Activated CD8-positive, alpha-beta memory T cell treated with anti-CD3 and anti-CD28 coated beads for 1 hour (primary cell): Measurements from ENCODE around the gene PLBD2.

Experiments
- DNase-seq, 2 donors: peaks; one replicate each; pipeline ENCODE4 v3.0.0-alpha.2; 2020; ENCODE audit warnings: low read depth in 1 of 2; ENCODE audit errors: extremely low read depth in 1 of 2

Gene PLBD2, protein sequence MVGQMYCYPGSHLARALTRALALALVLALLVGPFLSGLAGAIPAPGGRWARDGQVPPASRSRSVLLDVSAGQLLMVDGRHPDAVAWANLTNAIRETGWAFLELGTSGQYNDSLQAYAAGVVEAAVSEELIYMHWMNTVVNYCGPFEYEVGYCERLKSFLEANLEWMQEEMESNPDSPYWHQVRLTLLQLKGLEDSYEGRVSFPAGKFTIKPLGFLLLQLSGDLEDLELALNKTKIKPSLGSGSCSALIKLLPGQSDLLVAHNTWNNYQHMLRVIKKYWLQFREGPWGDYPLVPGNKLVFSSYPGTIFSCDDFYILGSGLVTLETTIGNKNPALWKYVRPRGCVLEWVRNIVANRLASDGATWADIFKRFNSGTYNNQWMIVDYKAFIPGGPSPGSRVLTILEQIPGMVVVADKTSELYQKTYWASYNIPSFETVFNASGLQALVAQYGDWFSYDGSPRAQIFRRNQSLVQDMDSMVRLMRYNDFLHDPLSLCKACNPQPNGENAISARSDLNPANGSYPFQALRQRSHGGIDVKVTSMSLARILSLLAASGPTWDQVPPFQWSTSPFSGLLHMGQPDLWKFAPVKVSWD

DNA sequence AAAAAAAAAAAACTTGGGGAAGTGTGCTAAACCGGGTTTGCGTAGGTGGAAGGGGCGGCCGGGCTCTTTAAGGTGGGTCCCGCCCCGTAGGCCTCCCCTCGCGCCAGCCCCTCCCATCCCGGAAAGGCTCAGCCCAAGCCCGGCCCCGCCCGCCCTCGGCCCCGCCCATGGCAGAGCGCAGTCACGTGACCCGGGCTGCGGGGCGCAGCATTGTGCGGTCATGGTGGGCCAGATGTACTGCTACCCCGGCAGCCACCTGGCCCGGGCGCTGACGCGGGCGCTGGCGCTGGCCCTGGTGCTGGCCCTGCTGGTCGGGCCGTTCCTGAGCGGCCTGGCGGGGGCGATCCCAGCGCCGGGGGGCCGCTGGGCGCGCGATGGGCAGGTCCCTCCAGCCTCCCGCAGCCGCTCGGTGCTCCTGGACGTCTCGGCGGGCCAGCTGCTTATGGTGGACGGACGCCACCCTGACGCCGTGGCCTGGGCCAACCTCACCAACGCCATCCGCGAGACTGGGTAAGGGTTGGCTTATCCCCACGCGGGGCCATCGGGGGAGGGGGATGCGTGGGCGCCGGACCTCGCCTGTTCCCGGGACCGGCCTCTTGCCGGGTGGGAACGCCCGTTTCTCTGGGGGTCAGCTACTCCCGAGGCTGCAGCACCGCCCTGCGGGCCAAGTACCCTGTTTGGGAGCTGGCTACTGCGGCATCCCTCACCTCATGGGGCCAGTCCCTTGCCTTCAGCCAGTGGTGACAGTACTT, at the start of gene PLBD2:
Gene PLBD2, plus strand, starts transcription at position 207 of the 752 bp plus-strand sequence. Its CDS starts 14 bp downstream, at position 221.
- peak; percentile 82 to 92 for DNase-seq

DNA sequence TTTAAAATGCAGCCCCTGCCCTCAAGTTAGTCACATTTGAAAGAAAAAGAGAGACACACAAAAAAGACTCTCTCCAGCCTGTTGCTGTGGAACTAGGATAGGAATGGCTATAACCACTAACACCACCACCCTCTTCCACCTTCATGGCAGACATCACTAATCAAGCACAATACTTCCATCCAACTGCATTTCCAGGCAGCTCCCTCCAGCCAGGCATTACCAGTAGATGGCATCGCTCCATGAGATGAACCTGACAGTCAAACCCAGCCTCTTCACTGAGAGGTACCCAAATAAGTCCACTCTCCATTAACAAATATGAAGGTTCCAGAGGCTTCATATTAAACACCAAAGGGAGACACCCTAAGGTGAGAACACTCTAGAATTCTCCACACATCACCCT, 47.9 kb upstream of the PLBD2 start:
- DNase-seq, result no peak

DNA sequence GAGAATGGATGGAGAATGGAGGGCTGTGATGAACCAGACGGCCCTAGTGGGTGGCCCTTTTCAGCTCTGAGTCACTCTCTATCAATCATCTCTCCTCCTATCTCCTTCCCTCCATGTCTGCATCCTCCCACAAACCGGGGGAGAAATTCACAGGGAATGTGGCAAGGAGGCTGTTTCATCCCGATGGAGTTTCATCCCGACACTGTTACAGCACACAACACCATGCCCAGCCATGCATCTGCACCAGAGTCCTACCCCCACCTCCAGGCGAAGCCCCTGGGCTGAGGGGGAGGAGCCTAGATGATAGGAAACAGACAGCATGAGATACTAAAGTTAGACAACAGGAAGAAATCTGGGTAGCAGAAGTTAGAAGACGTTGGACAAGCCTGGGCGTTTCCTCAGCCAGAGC, 44.3 kb upstream of the PLBD2 start:
- no peak for DNase-seq

DNA sequence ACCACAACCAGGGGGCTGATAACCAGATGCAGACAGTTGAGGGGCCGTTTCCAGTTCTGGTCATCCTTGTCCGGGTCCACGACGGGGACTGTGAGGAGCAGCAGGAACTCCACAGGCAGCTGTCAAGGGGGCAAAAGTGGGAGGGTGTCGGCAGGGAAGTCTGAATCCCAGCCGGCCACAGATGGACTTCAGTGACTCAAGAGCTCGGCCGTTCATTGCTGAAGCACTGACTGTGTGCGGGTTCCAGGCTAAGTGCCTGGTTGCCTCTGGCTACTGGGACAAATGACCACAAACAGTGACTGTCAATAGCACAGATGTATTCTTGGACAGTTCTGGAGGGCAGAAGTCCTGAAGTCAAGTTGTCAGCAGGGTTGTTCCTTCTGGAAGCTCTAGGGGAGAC, 43.0 kb upstream of the PLBD2 start:
- DNase-seq, result no peak

DNA sequence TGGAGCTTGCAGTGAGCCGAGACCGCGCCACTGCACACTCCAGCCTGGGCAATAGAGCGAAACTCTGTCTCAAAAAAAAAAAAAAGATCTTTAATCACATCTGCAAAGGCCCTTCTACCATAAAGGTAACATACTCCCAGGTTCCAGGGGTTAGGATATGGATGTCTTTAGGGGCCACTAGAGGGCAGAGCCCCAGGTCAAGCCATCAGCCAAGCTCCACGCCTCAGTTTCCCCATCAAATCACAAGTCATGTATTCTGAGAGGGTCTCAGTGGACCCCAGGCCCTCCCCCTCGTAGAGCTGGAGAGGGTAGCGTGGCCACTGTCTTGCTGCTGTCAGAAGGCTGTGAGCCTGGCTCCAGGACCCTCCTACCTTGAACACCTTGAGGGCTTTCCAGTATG, 42.2 kb upstream of the PLBD2 start:
- no peak for DNase-seq

DNA sequence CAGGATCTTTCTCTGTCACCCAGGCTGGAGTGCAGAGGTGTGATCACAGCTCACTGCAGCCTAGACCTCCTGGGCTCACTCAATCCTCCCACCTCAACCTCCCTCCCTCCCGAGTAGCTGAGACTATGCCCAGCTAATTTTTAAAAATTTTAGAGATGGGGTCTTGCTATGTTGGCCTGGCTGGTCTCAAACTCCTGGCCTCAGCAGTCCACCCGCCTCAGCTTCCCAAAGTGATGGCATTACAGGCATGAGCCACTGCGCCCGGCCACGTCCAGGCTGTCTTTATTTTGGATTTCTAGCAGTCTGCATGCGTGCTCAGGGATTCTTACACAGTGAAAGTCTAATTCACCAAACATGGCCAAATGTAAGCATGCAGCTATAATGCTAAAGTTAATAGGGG, 41.3 kb upstream of the PLBD2 start:
- no peak for DNase-seq

DNA sequence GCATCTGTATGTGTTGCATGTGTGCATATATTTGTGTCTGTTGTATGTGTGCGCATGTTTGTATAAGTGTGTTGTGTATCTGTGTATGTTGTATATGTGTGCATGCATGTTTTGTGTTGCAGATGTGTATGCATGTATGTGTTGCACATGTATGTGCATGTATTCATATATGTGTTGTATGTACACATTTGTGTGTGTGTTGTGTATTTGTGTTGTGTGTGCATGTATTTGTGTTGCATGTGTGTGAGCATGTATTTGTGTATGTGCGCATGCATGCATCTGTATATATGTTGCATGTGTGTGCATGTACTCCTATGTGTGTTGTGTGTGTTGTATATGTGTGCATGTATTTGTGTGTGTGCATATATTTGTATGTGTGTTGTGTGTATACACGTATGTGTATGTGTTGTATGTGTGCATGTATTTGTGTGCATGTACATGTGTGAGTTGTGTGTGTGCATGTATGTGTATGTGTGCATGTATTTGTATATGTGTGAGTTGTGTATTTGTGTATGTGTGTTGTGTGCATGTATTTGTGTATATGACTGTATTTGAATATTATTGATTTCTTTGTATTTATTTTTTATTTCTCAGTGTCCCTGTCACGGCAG, 40.2 kb upstream of the PLBD2 start:
- DNase-seq, result no peak

DNA sequence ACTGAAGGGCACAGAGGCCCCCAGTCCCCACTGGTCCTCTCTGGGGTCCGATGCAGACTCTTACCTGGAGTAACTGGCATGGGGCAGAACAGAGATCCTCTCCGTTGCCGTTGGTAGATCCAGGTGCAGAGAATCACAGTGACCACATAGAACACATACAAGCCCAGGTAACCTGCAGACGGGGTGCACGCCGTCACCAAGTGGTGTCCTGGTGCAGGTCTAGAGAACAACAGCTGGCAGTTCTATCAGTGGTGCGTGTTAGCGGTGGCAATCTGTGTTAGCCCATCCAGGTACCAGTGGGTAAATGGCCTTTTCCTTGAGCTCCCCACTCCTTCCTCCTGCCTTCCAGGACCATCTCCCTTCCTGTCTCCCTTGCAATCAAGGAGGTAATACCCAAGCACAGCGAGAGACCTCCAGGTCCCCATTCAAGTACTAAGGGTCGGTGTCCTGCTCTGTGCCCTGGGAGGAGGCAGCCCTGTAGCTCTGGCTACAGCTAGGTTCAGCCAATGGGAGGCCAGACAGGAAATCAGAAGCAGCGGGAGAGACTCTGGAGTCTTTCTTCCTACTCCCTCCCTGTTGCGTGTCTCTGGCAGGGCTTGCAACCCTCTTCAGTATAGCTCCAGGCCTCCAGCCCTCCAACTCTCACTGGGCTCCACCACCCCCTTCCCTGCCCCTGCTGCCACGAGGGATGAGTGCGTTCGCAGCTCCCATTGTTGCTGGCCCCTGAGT, 39.3 kb upstream of the PLBD2 start:
- no peak for DNase-seq

DNA sequence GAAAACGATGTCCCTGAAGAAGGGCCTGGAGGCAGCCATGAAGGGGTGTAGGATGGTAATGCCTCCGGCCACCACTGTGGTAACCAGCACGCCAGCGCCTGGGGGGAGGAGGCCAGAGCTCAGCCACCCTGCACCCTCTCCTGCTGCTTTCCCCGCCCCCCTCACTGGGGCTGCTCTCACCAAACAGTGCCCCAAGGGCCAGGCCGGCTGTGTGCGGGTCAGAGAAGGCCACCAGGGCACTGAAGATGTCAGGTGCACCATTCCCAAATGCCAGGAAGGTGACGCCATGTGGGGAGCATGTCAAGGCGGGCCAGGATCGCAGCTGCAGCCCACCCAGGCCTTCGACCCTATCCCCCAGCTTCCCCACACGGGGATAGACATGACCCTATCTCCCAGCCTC, 38.0 kb upstream of the PLBD2 start:
- no peak for DNase-seq

DNA sequence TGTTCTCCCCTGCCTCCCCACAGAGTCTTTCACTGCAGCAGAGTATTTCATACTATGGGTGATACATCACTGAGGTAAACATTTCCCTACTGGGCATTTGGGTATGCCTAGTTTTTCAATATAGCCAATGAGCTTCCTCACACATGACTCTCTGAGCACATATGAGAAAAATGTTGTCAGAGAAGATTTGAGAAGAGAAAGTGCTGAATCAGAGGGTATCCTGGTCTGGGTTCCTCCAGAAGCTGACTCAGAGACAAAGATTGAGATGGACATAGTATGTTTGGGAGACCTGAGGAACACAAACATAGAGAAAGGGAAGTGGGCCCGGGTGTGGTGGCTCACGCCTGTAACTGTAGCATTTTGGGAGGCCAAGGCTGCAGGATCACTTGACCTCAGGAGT, 36.0 kb upstream of the PLBD2 start:
- DNase-seq, result no peak

DNA sequence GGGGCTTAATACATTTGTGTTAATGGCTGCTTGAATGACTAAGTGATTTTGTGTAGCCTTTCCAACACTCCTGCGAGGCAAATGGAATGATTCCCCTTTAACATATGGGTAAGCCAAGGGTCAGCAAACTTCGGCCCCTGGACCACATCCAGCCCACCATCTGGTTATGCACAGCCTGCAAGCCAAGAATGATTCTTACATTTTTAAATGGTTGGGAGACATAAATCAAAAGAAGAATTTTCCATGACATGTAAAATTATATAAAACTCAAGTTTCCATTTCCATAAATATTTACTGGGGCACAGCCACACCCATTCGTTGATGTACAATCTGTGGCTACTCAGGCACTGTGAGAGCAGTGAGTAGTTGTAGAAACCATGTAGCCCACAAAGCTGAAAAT, 32.5 kb upstream of the PLBD2 start:
- DNase-seq, result no peak

DNA sequence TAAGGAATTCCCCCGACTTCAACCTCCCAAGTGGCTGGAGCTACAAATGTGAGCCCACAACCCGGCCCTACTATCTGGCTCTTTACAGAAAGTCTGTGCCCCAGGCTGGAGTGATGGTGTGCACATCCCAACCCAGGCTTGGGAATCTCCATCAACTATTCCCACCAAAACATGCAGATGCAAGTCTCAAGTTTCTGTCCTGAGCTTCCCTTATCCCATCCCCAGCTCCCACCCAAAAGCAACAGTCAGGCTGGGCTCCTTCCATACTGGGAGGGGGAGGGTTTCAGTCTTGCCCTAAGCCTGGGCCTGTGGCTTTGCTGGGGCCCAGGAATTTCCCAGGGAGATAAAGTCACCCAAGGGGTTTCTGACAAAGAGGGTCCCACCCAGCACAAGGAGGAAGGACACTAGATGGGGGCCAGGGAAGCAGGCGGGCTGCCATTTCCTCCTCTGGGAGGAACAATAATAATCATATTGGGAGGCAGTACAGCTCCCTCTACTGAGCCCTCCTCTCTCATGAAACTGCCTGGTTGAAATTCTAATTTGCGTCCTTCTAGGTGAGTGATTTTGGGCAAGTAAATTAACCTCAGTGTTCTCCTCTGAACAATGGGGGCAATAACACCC, 31.5 kb upstream of the PLBD2 start:
- no peak for DNase-seq

DNA sequence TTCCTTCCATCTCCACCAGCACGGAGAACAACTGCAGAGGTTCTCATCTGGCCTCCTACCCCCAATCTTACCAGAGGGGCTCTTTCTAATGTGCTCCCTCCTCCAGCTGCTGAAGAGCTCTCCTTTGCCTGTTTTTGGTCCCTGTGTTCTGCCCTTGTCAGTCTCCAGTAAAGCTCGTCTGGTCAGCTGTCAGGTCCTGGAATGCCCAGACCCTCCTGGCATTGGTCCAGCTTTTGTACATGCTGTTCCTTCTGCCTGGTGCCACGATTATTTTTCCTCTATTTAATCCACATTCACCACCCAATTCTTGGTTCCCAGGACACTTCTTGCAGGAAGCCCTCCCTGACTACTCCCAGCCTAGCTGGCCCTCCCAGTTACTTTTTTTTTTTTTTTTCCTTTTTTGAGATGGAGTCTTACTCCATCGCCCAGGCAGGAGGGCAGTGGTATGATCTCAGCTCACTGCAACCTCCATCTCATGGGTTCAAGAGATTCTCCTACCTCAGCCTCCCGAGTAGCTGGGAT, 30.0 kb upstream of the PLBD2 start:
- no peak for DNase-seq

DNA sequence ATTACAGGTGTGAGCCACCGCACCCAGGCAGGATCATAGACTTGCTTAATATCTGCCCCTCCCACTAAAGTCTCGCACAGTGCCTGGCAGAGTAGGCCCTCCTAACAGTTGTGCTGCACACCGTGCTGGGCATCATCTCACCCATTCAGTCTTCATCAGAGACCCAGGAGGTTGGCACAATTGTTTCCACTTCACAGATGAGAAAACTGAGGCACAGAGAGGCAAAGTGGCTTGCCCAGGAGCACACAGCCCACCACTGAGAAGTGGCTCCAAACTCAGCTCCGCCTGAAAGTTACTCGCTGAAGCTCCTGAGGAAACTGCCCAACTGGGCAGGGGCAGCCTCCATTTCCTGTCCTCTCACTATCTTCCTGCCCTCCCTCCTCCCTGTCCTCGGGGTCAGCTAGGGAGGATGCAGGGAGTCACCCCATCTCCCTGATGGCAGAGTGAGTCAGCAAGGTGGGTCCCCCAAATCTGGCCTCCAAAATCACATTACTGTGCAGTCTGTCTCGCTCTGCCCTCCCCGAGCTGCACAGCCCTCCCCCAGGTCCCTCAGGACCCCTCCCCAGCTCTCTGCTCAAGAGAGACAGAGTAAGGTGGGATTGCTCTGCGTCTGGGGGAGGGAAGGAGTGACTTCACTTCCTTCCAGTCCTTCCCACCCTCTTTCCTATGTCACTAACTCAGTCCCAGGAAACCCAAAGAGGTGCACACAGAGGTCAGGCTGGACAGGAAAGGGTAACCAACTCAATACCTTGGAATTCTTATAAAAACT, 29.2 kb upstream of the PLBD2 start:
- no peak for DNase-seq

DNA sequence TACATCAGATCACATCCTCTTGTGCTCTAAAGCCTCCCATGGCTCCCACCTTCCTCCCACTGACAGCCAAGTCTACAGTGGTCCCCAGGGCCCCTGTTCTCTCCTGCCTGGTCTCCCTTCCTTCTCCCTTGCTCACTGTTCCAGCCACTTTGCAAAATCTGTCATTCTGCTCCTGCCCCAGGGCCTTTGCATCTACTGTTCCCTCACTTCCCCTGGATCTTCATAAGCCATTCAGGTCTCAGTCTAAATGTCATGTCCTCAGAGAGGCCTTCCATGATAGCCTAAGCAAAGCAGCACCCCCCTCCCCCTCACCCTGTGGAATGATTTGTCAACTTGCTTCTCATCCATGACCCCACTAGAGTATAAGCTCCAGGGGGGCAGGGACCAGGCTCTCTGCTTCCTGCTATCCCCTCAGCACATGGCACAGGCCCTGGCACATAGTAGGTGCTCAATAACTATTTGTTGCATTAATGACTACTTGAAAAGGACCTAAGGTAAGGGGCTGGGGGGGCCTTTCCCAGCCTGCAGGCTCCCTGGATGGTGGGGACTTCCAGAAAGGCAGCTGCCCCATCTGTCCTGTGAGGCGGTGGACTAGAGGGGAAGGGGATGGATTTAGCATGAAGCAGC, 28.5 kb upstream of the PLBD2 start:
- no peak for DNase-seq

DNA sequence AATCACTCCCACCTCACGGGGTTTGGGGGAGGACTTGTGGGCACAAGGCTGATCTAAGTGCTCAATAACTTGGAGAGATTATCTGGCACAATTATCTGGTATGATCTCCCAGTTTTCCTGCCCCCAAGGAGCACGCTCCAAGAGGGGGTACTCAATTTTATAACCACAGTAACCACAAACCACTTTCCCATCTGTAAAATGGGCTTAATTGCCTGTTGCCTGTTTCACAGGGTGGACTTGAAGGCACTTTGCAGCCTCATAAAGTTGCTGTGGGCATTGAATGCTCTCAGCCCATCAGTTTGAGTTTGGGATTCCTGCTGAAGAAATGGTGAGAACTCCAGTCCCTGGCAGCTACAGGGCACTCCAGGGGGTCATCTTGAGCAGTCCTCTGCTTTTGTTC, 27.9 kb upstream of the PLBD2 start:
- no peak for DNase-seq

DNA sequence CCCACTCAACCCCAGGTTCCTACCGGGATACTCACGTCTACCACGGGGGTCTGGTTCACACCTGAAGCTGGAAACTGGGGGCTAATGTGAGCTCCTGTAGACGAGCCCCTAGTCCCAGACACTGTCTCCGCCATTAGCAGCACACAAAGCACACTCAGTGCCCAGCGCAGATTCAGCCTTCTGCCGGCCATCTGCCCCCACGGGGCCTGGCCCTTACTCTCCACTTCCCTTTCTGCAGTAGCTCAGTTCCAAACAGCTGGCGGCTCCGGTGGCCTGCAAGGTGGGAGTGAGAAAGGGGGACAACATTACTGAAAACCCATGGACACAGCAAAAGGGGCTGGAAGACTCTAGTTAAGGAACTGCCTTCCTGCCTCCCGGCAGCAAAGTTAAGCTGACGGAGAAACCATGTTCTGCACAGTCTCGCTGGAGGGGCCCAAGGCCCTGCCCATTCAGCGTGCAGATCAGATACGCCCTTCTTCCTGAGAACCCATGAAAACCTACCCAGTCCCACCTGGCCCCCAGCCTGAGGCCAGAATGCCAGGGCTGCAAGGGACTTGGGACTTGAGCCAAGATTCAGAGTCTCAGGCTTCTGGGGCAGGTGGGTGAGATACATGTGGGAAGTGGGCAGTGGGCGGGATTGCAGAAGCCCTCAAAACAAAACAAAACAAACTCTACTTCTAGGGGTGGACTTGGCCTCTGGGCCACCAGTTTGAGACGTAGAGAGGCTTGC, 25.5 kb upstream of the PLBD2 start:
- no peak for DNase-seq

DNA sequence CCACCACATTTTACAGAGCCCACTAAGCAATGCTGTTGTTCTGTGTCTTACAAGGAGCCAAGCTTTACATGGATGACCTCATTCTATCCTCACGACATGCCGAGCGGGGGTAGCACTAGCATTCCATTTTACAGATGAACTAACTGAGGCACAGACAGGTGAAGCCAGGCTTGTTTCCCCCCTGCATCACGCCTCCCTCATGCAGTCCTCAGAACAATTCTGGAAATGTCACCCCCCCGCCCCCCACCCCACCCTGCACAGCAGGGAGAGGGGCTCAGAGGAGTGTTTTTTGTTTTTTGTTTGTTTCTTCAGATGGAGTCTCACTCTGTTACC, 25.0 kb upstream of the PLBD2 start:
- DNase-seq, result no peak
